ENCODE data around the gene IL11RA.
"Not testable (repeated sequence)": the region's sequence is repeated elsewhere in the genome, so short reads cannot be mapped to it uniquely, and the experiment has no call there.

Gene IL11RA

DNA sequence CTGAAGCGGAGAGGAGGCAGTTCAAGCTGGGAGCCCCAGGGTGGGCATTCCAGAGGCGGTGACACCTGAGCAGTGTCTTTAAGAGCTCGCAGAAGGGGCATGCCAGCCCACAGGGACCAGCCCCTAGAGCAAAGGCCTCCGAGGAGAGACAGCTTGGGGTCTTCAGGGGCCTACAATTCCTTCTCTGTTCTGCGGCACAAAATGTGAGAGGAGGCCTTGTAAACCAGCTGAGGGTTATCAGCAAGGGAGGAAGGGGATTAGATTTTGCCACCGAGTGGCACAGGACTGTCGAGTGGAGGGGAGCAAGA, 13.9 kb upstream of the IL11RA start:
- no peaks in the 10 kb centered on the region for H3K9me3 ChIP-seq (ENCODE audit: low read length)
- H3K4me2 ChIP-seq (ENCODE audit: low read length): peak overlapping the region; percentile 67
- TF ChIP-seq, protein P1, sequence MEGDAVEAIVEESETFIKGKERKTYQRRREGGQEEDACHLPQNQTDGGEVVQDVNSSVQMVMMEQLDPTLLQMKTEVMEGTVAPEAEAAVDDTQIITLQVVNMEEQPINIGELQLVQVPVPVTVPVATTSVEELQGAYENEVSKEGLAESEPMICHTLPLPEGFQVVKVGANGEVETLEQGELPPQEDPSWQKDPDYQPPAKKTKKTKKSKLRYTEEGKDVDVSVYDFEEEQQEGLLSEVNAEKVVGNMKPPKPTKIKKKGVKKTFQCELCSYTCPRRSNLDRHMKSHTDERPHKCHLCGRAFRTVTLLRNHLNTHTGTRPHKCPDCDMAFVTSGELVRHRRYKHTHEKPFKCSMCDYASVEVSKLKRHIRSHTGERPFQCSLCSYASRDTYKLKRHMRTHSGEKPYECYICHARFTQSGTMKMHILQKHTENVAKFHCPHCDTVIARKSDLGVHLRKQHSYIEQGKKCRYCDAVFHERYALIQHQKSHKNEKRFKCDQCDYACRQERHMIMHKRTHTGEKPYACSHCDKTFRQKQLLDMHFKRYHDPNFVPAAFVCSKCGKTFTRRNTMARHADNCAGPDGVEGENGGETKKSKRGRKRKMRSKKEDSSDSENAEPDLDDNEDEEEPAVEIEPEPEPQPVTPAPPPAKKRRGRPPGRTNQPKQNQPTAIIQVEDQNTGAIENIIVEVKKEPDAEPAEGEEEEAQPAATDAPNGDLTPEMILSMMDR (IDR thresholded peaks at IDR 0.05; ENCODE audit: low read length): no peak
- no peak for TF ChIP-seq EZH2 (IDR thresholded peaks at IDR 0.05; ENCODE audit: borderline replicate concordance, low read length)
- H3K79me2 ChIP-seq (ENCODE audit: insufficient read depth, low read length): peaks cover 13% of the 10 kb centered on the region; the same call in 1 of the 2 replicates
- H3K4me1 ChIP-seq (ENCODE audit: insufficient read depth, low read length, severe bottlenecking): peaks cover 24% of the 10 kb centered on the region
- no peaks in the 10 kb centered on the region for H3F3A ChIP-seq (ENCODE audit: insufficient read depth, low read length)
- H3K4me3 ChIP-seq (ENCODE audit: low read depth, low read length, poor library complexity, severe bottlenecking): peak overlapping the region; percentile 92
- peaks cover 17% of the 10 kb centered on the region for H3K36me3 ChIP-seq (ENCODE audit: insufficient read depth, low read length)
- H3K27me3 ChIP-seq (ENCODE audit: insufficient read depth, low read length): no peaks in the 10 kb centered on the region
- H3K9ac ChIP-seq (ENCODE audit: low read length): peak overlapping the region; percentile 92
- no peaks in the 10 kb centered on the region for H3K9me2 ChIP-seq (ENCODE audit: low read depth, low read length)
- peak overlapping the region; percentile 26; the same call in 1 of the 2 replicates for H2AFZ ChIP-seq (ENCODE audit: low read length)
- H3K27ac ChIP-seq (ENCODE audit: low read depth, low read length, poor library complexity, severe bottlenecking): peak overlapping the region; percentile 40
- H4K20me1 ChIP-seq (ENCODE audit: insufficient read depth, low read length): no peaks in the 10 kb centered on the region

DNA sequence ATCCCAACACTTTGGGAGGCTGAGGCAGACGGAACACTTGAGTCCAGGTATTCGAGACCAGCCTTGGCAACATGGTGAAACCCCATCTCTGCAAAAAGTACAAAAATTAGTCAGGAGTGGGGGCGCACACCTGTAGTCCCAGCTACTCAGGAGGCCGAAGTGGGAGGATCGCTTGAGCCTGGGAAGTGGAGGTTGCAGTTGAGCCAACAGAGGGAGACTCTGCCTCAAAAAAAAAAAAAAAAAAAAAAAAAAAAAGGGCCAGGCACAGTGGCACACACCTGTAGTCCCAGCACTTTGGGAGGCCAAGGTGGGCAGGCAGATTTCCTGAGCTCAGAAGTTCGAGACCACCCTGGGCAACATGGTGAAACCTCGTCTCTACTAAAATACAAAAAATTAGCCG, 12.7 kb upstream of the IL11RA start:
- not testable (repeated sequence) for H4K20me1 ChIP-seq (ENCODE audit: insufficient read depth, low read length)

DNA sequence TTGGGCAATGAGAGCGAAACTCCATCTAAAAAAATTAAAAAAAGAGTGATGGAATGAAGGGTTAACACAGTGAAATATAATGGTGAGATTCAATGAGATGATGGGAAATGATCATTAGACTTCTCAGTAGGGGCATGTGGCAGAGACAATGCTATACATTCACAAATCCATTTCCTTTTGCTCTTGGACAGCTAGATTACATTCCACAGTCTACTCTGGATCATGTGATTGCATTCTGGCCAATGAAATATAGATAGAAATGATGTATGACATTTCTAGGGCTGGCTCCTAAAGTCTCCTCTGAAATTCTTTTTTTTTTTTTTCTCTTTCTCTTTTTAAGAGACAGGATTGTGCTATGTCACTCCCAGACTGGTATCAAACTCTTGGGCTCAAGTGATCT, 9.3 kb upstream of the IL11RA start:
- no peaks in the 10 kb centered on the region for H3K9me2 ChIP-seq (ENCODE audit: low read depth, low read length)
- peaks cover 23% of the 10 kb centered on the region for H3K4me1 ChIP-seq (ENCODE audit: insufficient read depth, low read length, severe bottlenecking)
- no peaks in the 10 kb centered on the region for H3K36me3 ChIP-seq (ENCODE audit: insufficient read depth, low read length)
- H3K4me2 ChIP-seq (ENCODE audit: low read length): no peak overlapping the region
- no peak overlapping the region for H3K4me3 ChIP-seq (ENCODE audit: low read depth, low read length, poor library complexity, severe bottlenecking)
- H3K27me3 ChIP-seq (ENCODE audit: insufficient read depth, low read length): no peaks in the 10 kb centered on the region
- no peaks in the 10 kb centered on the region for H3K79me2 ChIP-seq (ENCODE audit: insufficient read depth, low read length)
- H3K27ac ChIP-seq (ENCODE audit: low read depth, low read length, poor library complexity, severe bottlenecking): no peak overlapping the region
- no peaks in the 10 kb centered on the region for H3K9me3 ChIP-seq (ENCODE audit: low read length)
- no peaks in the 10 kb centered on the region for H4K20me1 ChIP-seq (ENCODE audit: insufficient read depth, low read length)
- no peak overlapping the region for H2AFZ ChIP-seq (ENCODE audit: low read length)
- TF ChIP-seq, protein P1 (IDR thresholded peaks at IDR 0.05; ENCODE audit: low read length): no peak
- no peak for TF ChIP-seq EZH2 (IDR thresholded peaks at IDR 0.05; ENCODE audit: borderline replicate concordance, low read length)
- H3F3A ChIP-seq (ENCODE audit: insufficient read depth, low read length): no peaks in the 10 kb centered on the region
- no peak overlapping the region for H3K9ac ChIP-seq (ENCODE audit: low read length)

More for the DNA sequence above, 12.7 kb upstream of the IL11RA start:
- H3K4me2 ChIP-seq (ENCODE audit: low read length); H3K9ac ChIP-seq (ENCODE audit: low read length); H3K9me3 ChIP-seq (ENCODE audit: low read length); H3K9me2 ChIP-seq (ENCODE audit: low read depth, low read length); H3K4me3 ChIP-seq (ENCODE audit: low read depth, low read length, poor library complexity, severe bottlenecking); H3K27ac ChIP-seq (ENCODE audit: low read depth, low read length, poor library complexity, severe bottlenecking); H3F3A ChIP-seq (ENCODE audit: insufficient read depth, low read length); H3K27me3 ChIP-seq (ENCODE audit: insufficient read depth, low read length); H2AFZ ChIP-seq (ENCODE audit: low read length): not testable (repeated sequence)
- H3K4me1 ChIP-seq (ENCODE audit: insufficient read depth, low read length, severe bottlenecking): peaks cover 24% of the 10 kb centered on the region
- H3K36me3 ChIP-seq (ENCODE audit: insufficient read depth, low read length): peaks cover 17% of the 10 kb centered on the region
- H3K79me2 ChIP-seq (ENCODE audit: insufficient read depth, low read length): peaks cover 13% of the 10 kb centered on the region; the same call in 1 of the 2 replicates

DNA sequence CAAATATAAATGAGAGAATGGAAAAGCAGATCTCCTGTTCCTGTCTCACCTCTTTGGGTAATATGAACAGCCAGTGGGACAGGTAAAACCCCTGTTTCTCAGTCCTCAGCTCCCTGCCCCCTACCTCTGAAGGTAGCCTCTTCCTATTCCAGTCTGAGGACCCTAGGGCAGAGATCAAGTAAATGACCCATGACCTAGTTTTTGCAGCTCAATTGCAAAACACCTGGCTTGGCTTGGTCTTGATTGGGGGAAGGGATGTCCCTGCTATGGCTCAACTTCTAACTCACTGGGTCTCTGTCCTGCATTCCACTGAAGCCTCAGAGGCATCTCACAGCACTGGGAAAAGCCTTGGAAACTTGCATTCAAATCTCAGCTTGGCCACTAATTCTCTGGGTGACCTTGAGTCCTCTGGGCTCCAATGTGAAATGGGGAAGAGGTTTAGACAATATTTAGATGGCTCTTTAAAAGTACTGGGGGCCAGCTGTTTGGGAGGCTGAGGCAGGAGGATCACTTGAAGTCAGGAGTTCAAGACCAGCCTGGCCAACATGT, 7.1 kb upstream of the IL11RA start:
- TF ChIP-seq, protein P1 (IDR thresholded peaks at IDR 0.05; ENCODE audit: low read length): no peak
- no peak for TF ChIP-seq EZH2 (IDR thresholded peaks at IDR 0.05; ENCODE audit: borderline replicate concordance, low read length)
- H3K36me3 ChIP-seq (ENCODE audit: insufficient read depth, low read length): peaks cover 21% of the 10 kb centered on the region
- no peak overlapping the region for H3K9ac ChIP-seq (ENCODE audit: low read length)
- no peaks in the 10 kb centered on the region for H3K9me3 ChIP-seq (ENCODE audit: low read length)
- no peak overlapping the region for H3K4me2 ChIP-seq (ENCODE audit: low read length)
- no peak overlapping the region for H3K4me3 ChIP-seq (ENCODE audit: low read depth, low read length, poor library complexity, severe bottlenecking)
- no peaks in the 10 kb centered on the region for H3K79me2 ChIP-seq (ENCODE audit: insufficient read depth, low read length)
- H2AFZ ChIP-seq (ENCODE audit: low read length): no peak overlapping the region
- no peaks in the 10 kb centered on the region for H3K27me3 ChIP-seq (ENCODE audit: insufficient read depth, low read length)
- no peak overlapping the region for H3K27ac ChIP-seq (ENCODE audit: low read depth, low read length, poor library complexity, severe bottlenecking)
- no peaks in the 10 kb centered on the region for H3K9me2 ChIP-seq (ENCODE audit: low read depth, low read length)
- H3K4me1 ChIP-seq (ENCODE audit: insufficient read depth, low read length, severe bottlenecking): peaks cover 18% of the 10 kb centered on the region
- no peaks in the 10 kb centered on the region for H4K20me1 ChIP-seq (ENCODE audit: insufficient read depth, low read length)
- no peaks in the 10 kb centered on the region for H3F3A ChIP-seq (ENCODE audit: insufficient read depth, low read length)

All from OCI-LY1 (cell line).